Pancreas (tissue), 10 donors: ENCODE results near the gene DCAKD. TPM values are rescaled to one million over a fixed set of nuclear protein-coding genes. Genes with fewer than 3 reads are reported as not detected.
A peak's percentile ranks its signal among the peaks of the same experiment; 100 is the strongest.

Source experiments
- ATAC-seq, 4 donors: fragments of 200-7000 bp; cut with Tn5 transposase; one replicate each; pipeline versions ENCODE4 v1.8.0 to v1.9.1; 2020; ENCODE audit warnings: mild to moderate bottlenecking in 4 of 4, moderate library complexity in 4 of 4
- DNase-seq, 6 donors: peaks; one replicate each; pipeline ENCODE4 v3.0.0-alpha.2; 2020
- FAIRE-seq: peaks from 2 replicates; lab custom pipeline; 2012; peaks lifted over from hg19 to GRCh38; lab: Jason Lieb, UNC
- H3K27ac ChIP-seq, 4 donors: fragments of 200-600 bp; sonication (generic); 1 replicate in 3 of 4; 2 replicates in 1 of 4; pipeline versions ENCODE4 v1.5.0 to v1.8.0; 2020
- H3K27me3 ChIP-seq, 4 donors: fragments of 200-600 bp; one replicate each; pipeline ENCODE4 v1.8.0; 2021
- H3K36me3 ChIP-seq, 3 donors: fragments of 200-600 bp; sonication (generic) in 1 of 3; one replicate each; pipeline versions ENCODE4 v1.5.0 to v1.8.0; 2020 to 2021
- H3K4me1 ChIP-seq, 3 donors: fragments of 200-600 bp; one replicate each; pipeline ENCODE4 v1.8.0; 2021
- H3K4me3 ChIP-seq, 4 donors: fragments of 200-600 bp; sonication (generic) in 2 of 4; one replicate each; pipeline versions ENCODE4 v1.5.0 to v1.8.0; 2020 to 2021
- H3K9me3 ChIP-seq, 4 donors: fragments of 200-600 bp; one replicate each; pipeline ENCODE4 v1.8.0; 2021
- CTCF ChIP-seq, 4 donors: fragments of 200-600 bp; sonication (generic) in 3 of 4; IDR thresholded peaks; one replicate each; pipeline versions ENCODE4 v1.5.0 to v1.8.0; 2021; ENCODE audit warnings: antibody characterized with exemption in 4 of 4
- WGBS, 2 donors: extraction: QIAGEN DNeasy Blood & Tissue Kit; methylation state at CpG; one replicate each; pipeline ENCODE4 v1.1.7; 2013; 5-methylcytosine and 5-hydroxymethylcytosine counted together
- intact Hi-C, 3 donors: fragments of 100-400 bp; cut with DNase I; formaldehyde crosslinking; loops; one replicate each; pipeline versions ENCODE4 v1.11.1 to v1.14.2; 2022
- polyA plus RNA-seq, 2 donors: library from polyadenylated mRNA; stranded (reverse); fragments of 200-250 nt; gene quantifications; one replicate each; pipeline ENCODE4 v1.2.3, GENCODE V29; 2013
- total RNA-seq, 6 donors: library from RNA; stranded (reverse); fragmentation: NEBNext Ultra II Directional in 4 of 6; extraction: Animal tissue kit (Norgen Biotek cat#: 25700) in 4 of 6; gene quantifications; one replicate each; pipeline versions ENCODE4 v1.2.1 to v1.2.4, GENCODE V29; 2021 to 2023
- donor health status: healthy with polysubstance abuse.
- donor health status: DM: no; HTN: no; CAD: no; lungs with moderate emphysema.
- donor health status: DM: no; HTN: no; CAD: no.
- donor health status: control.
- donor health status: control.
- donor health status: Bipolar disorder and iron deficiency.
- donor health status: DM: yes; HTN: yes; CAD: no.
- donor health status: DM: no; HTN: no; CAD: no.
- donor health status: DM: no; HTN: no; CAD: no.
- donor health status: DM: yes; HTN: yes; CAD: no.

DCAKD gene
- total and polyA plus RNA-seq, 8 donors: 9.3 to 19.2 (median 12.1) TPM

- no peaks in the 10 kb centered on the region for H3K27me3 ChIP-seq
- TF ChIP-seq CTCF (IDR thresholded peaks at IDR 0.05): no peak
- FAIRE-seq: no peak
- H3K4me1 ChIP-seq: peaks cover 0 to 12% (median 0%) of the 10 kb centered on the region in 3 donors
- DNase-seq: peak in 1 of 6 donors; percentile 4
- no peak overlapping the region for H3K4me3 ChIP-seq
- WGBS, 2 donors: 83 to 92% methylated on average over 8 of the region's 8 CpGs
- no peak for ATAC-seq
- intact Hi-C loops: no loop called here
- H3K27ac ChIP-seq: no peak overlapping the region
- H3K9me3 ChIP-seq: no peaks in the 10 kb centered on the region
- no peaks in the 10 kb centered on the region for H3K36me3 ChIP-seq
These were observed 2.5 kb downstream of the DCAKD start for GRCh38 chr17:45048795-45049563.

DNA sequence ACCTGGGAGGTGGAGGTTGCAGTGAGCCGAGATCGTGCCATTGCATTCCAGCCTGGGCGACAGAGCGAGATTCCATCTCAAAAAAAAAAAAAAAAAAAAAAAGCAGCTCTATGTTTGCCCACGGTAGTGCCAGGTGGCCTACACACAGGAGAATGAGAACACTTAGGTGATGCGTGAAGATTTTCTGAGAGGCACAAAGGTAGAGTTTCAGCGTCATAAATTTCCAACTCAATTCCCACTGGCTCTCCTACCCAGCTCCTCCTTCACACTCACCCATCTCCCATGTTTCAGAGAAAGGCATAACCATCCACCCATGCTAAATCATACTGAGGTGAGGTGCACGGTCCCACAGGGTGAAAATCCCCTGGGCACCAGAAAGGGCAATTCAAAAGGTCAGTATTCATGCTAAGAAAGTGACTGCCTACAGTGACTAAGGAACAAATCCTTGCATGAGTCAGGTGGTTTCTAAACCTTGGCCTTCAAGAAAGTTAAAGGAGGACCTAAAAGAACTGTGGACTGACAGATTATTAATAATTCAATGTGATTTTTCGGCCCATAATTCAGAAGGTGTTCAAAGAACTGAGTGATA, 4.8 kb downstream of the DCAKD start:
- WGBS, 2 donors: 87 to 88% methylated on average over 9 of the region's 9 CpGs
- no peak for ATAC-seq
- Histone ChIP-seq H3K4me3 (no peak overlapping the region), H3K9me3 (no peaks in the 10 kb centered on the region), H3K36me3 (no peaks in the 10 kb centered on the region), H3K27me3 (no peaks in the 10 kb centered on the region), H3K4me1 (peaks cover 0 to 17% (median 0%) of the 10 kb centered on the region in 3 donors), H3K27ac (no peak overlapping the region)
- no peak for FAIRE-seq
- TF ChIP-seq CTCF (IDR thresholded peaks at IDR 0.05): no peak
- DNase-seq: no peak
- intact Hi-C loops: no loop called here

- ATAC-seq: no peak
- Histone ChIP-seq H3K4me3 (no peak overlapping the region), H3K36me3 (no peaks in the 10 kb centered on the region), H3K9me3 (no peaks in the 10 kb centered on the region), H3K27ac (no peak overlapping the region), H3K27me3 (no peaks in the 10 kb centered on the region), H3K4me1 (peaks cover 0 to 4% (median 0%) of the 10 kb centered on the region in 3 donors)
- TF ChIP-seq CTCF (IDR thresholded peaks at IDR 0.05): no peak
- peak in 1 of 6 donors; percentile 44 for DNase-seq
- FAIRE-seq: no peak
- intact Hi-C loops: no loop called here
- 85 to 87% methylated on average over 18 of the region's 18 CpGs for WGBS, 2 donors
These were observed 7.5 kb downstream of the DCAKD start for GRCh38 chr17:45043813-45044540.

GRCh38 chr17:45042346-45043120, 8.9 kb downstream of the DCAKD start:
- no peaks in the 10 kb centered on the region for H3K36me3 ChIP-seq
- H3K9me3 ChIP-seq: no peaks in the 10 kb centered on the region
- no peak overlapping the region for H3K4me3 ChIP-seq
- no peak for TF ChIP-seq CTCF (IDR thresholded peaks at IDR 0.05)
- H3K27me3 ChIP-seq: no peaks in the 10 kb centered on the region
- 75 to 79% methylated on average over 11 of the region's 11 CpGs for WGBS, 2 donors
- intact Hi-C loops: no loop called here
- no peak for FAIRE-seq
- no peak for ATAC-seq
- H3K4me1 ChIP-seq: peaks cover 0 to 4% (median 0%) of the 10 kb centered on the region in 3 donors
- peak in 1 of 6 donors; percentile 25 for DNase-seq
- H3K27ac ChIP-seq: no peak overlapping the region
